ENCODE data around the gene GATA3. TPM values are rescaled to one million over a fixed set of nuclear protein-coding genes. Genes with fewer than 3 reads are reported as not detected.

The GATA3 gene
- total and polyA plus RNA-seq, 9 of the 15 experiments (the other 6 are each of a cell fraction or from before 2014, with no cell fraction given) = 0.01 to 0.24 (median 0.09) TPM; not detected in 6

Other genes with a start within 250 kb of the GATA3 start
- gene TAF3, start 236.2 kb upstream of the GATA3 start, total RNA-seq (2014; rRNA removed) = 3.8 and 4.4 TPM in 2 replicates
- 3.3 and 4.4 TPM in 2 replicates for gene TAF3, start 236.2 kb upstream of the GATA3 start, total RNA-seq (2014; rRNA removed; fragmentation: Illumina TruSeq; extraction: Trizol)
- gene TAF3, start 236.2 kb upstream of the GATA3 start, total RNA-seq (2015; rRNA removed; fragmentation: Illumina TruSeq; extraction: Trizol) = 4.1 TPM in 2 replicates
- gene TAF3, start 236.2 kb upstream of the GATA3 start, total RNA-seq (2021) = 9.2 and 9.6 TPM in 2 replicates
- 2.4 and 2.8 TPM in 2 replicates for gene TAF3, start 236.2 kb upstream of the GATA3 start, polyA plus RNA-seq (2011; rRNA removed)
- 8.7 and 9.9 TPM in 2 replicates for gene TAF3, start 236.2 kb upstream of the GATA3 start, polyA plus RNA-seq (2014; fragmentation: Illumina TruSeq; extraction: Trizol)
- 1 to 10 TPM; 1.5 to 2.0 TPM for gene TAF3, start 236.2 kb upstream of the GATA3 start, polyA plus RNA-seq (2014; fragmentation: Nextera tagmentation; extraction: Ambion mirVana)
- gene TAF3, start 236.2 kb upstream of the GATA3 start, polyA plus RNA-seq (2014; rRNA removed) = 3.1 and 4.9 TPM in 2 replicates